NK-92 (cell line): ENCODE results near the gene FBLN2.
"Not testable (repeated sequence)": the region's sequence is repeated elsewhere in the genome, so short reads cannot be mapped to it uniquely, and the experiment has no call there.

Source experiments
- DNase-seq: peaks from one replicate; lab custom pipeline; 2025; ENCODE audit not compliant: unreplicated experiment; lab: John Stamatoyannopoulos, UW

Gene FBLN2

DNA sequence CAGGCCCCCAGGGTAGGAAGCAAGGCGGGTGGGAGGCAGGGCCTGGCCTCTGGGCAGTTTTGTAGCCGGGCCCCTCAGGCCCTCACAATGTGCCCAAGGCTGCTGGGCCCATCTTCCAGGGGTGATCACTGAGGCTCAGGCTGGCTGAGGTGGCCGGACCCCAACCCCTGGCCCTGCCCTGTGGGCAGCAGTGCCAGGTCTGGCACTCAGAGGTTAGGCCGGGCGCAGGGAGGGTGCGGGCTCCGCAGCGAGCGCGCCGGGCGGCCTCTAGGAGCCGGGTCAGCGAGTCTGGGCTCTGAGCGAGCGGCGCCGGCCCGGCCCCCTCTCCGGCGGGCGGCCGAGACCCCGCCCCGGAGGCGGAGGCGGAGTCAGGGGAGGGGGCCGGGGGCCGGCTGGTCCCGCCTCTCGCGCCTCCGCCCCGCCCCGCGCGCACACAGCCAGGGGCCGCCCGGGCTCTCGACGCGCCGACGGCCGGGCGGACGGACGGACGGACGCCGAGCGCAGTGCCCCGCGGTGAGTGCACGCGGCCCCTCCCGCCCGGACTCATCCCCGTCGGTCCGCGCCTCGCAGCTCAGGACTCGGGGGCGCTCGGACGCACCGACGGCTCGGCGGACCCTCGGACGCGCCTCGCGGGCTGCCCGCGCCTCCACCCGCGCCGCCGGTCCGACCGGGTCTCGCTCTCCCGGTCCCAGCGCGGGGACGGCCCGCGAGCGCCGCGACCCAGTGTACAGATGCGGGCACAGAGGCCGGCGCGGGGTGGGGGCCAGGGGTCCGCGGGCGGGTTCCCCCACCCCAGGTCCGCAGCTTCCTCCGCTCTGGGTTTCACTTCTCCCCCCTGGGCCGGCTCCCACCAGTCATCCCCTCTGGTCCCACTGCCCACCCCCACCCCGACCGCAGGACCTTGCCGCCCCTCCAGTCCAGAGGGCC is at the start of gene FBLN2:
Gene FBLN2 (plus strand): TSS at position 430 of the 927 bp plus-strand sequence. CDS start 21,231 bp downstream, outside the sequence.
- DNase-seq = no peak

DNA sequence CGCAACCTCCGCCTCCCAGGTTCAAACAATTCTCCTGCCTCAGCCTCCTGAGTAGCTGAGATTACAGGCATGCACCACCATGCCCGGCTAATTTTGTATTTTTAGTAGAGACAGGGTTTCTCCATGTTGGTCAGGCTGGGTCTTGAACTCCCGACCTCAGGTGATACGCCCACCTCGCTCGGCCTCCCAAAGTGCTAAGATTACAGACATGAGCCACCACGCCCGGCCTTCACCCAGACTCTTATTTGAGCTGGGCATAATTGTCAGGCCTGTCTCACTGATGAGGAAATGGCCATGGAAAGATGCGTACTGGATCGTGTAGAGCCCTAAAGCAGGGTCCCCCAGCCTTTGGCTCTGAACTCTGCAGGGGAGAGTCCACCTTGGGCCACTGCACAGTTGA is 49.7 kb upstream of the FBLN2 start:
- DNase-seq = not testable (repeated sequence)

DNA sequence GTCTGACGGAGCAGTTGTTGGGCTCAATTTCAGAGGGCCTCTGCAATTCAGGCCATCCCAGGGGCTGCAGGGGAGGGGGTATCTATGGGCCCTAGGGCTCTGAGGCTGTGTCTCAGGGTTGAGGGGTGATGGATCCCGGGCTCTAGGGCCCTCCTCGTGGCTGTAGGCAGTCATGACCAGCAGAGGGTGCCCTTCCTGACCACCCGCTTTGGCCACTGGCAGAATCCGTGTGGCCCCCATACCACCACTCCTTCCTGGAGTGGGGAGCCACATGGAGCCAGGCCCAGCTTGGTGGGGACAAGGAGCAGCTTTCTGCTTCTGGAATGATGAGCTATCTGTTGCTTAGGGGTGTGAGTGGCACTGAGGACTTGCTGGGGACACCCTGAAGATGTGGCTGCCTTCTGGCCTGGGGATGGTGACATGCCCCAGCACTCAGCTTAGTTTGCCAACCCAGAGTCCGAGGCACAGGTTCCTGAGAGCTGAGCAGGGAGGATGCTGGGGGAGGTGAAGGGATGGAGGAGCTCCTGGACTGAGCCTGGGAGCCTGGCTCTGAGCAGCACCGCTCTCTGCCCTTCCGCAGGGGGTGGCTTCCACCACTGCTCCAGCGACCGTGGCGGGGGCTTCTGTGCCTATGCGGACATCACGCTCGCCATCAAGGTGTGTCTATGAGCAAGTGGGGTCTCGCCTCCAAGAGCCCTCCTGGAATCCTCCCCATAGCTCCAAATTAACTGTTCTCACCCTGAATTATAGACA is 48.6 kb upstream of the FBLN2 start:
- no peak for DNase-seq

DNA sequence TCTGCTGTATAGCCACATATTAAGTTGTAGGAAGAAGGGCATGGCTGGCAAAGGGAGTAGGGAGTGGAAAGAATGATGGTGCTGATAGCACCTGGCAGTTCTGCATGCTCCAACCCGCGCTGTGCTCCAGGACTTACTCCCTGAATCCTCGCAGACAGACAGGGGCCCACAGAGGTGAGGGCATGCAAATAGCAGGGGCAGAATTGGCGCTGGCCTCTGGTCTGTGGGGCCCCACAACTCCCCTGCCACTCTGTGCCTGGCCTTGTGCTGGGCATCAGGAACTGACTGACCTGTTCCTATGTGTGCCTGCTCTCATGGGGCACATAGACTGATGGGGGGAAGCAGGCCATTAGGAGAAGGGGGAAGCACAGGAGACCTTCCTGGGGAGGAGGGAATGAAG is 47.9 kb upstream of the FBLN2 start:
- DNase-seq = no peak

DNA sequence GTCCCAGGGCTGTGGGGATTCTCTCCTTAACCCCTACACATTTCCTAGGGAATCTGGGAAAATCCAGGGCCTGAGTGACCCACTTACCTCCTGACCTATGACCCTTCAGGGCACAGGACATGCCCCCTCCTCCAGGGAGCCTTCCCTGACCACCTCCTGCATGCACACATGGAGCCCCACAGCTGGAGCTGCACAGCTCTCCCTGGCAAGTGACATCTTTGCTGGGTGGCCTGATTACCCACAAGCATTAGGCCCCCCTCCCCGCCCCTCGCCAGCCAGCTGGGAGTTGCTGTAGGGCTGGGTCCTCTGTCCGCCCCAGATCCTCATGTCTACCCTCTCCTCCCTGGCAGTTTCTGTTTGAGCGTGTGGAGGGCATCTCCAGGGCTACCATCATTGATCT is 47.4 kb upstream of the FBLN2 start:
- no peak for DNase-seq

DNA sequence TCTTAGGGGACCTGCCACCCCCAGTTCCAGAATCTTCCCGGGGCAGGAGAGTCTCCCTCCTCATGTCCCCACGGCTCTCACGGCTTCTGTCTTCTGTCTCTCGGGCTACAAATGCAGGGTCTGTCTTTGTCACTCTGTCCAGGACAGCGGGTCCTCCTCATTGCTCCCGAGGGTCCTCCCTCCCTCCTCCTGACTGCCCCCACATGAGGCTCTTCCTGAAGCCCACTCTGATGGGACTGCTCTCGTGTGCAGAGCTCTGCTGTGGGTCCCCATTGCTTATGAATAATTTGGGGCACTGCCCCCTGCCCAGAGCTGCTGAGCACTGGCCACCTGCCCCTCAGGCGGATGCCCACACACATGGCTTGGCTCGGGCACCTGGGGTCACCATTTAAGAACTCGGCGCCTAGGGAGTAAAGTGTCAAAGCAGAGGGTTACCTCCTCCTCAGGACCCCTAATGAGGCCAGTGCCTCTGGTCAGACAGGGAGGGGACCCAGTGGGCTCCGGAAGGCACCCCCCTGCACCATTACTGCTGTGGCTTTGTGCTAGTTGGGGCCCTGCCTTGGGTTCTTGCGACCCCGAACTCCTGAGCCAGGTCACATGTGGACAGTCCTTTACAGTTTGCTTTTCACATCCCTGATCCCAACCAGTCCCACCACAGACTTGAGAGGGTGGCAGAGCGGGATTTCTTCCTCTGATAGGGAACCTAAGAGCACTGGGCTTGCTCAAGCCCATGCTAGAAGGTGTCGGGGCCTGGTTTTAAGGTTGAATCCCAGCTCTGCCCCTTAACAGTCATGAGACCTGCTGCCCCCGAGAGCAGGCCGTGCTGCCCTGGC is 46.8 kb upstream of the FBLN2 start:
- DNase-seq = no peak

DNA sequence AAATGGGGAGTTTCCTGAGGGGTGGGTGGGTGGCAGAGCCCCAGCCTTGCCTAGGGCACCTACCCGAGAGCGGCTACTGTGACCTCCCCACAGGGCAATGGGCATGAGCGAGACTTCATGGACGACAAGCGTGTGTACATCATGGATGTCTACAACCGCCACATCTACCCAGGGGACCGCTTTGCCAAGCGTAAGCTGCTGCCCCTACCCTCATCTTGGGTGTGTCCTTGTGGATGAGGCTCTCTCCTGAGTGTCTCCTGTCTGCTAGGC is 46.2 kb upstream of the FBLN2 start:
- DNase-seq = no peak

DNA sequence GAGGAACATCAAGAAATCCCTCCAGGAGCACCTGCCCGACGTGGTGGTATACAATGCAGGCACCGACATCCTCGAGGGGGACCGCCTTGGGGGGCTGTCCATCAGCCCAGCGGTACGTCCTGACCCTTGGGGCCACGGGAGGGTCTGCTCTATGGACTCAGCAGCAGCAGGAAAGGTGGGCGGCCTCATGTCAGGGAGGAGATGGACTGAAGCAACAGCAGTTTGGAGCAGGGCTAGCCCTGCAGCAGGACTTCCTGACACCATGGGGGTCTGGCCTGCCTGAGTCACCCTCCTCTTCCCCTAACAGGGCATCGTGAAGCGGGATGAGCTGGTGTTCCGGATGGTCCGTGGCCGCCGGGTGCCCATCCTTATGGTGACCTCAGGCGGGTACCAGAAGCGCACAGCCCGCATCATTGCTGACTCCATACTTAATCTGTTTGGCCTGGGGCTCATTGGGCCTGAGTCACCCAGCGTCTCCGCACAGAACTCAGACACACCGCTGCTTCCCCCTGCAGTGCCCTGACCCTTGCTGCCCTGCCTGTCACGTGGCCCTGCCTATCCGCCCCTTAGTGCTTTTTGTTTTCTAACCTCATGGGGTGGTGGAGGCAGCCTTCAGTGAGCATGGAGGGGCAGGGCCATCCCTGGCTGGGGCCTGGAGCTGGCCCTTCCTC is 44.6 kb upstream of the FBLN2 start:
- no peak for DNase-seq

DNA sequence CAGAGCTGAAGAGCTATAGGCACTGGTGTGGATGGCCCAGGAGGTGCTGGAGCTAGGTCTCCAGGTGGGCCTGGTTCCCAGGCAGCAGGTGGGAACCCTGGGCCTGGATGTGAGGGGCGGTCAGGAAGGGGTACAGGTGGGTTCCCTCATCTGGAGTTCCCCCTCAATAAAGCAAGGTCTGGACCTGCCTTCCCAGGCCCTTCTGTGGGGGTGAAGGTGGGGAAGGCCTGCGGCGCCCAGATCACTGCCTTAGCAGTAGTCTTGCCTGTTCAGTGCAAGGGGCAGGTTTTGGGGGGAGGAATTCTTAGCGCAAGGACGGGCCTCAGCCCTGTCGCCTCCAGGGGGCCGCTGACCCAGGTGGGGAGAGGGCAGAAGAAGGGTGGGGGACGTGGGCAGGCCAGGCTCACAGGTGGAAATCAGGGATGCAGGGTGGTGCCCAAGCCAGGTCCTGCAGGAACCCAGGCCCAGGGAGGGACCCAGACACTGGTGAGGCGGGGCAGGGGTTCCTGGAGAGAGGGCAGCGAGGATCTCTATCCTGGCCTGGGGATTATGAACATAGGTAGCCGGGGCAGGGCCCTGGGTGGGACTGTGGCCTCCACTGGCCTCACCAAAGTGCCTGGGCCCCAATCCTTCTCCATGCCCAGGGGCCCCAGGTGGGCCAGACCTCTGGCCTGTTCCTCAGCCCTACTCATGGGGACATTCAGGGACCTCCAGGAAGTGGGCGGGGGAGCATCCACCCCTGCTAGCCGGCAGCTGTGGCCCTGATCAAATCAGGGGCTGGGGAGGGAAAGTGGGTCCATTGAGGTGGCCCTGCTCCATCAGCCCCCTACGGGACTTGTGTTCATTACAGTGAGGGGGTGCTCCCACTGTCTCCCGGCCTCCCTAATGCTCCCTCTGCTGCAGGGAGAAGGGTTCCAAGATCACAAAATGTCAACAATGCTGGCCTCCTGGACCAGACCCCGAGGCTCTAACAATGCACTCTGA is 43.5 kb upstream of the FBLN2 start:
- no peak for DNase-seq

DNA sequence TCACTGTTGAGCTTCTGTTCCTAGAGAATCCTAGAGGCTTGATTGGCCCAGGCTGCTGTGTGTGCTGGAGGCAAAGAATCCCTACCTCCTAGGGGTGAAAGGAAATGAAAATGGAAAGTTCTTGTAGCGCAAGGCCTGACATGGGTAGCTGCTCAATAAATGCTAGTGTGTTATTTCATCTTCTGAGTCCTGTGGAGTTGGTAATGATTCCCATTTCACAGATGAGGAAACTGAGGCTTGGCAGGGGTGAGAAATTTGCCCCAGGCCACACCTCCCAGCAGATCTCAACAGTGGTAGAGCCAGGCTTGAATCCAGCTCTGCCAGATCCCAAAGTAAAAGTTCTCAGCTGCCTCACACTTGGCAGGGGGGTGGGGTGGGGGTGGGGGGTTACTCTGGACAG is 42.7 kb upstream of the FBLN2 start:
- no peak for DNase-seq

DNA sequence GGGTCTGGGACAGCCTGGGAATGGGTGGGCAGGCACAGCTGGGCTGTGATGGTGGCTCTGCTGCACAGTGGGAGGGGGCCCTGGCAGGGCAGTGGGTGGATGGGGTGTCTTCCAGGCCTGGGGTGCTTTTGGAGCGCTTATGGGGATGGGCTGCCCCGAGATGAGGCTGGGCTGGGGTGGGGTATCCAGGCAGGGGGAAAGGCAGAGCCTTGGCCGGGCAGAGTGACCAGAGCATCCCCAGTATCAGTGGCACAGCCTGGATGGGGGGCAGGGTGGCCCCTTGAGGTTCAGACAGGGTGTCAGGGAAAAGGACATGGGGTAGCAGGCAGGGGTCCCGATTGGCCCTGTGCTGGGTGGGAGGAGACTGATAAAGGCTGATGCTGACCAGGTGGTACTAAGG is 42.2 kb upstream of the FBLN2 start:
- DNase-seq = no peak

DNA sequence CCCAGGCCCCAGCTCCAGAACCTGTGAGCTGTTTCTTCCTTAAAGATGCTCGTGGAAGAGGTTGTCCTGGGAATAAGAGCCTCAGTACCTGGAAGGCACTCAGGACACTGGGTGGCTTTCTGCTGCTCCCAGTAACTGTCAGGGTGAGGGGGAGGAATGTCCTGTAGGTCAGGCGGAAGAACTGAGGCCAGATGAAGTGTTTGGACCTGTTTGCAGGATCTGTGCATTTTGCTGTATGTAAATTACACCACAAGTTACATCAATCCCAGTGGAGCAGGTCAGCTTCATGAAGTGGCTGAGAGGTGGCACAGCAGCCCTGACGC is 41.7 kb upstream of the FBLN2 start:
- DNase-seq = no peak

DNA sequence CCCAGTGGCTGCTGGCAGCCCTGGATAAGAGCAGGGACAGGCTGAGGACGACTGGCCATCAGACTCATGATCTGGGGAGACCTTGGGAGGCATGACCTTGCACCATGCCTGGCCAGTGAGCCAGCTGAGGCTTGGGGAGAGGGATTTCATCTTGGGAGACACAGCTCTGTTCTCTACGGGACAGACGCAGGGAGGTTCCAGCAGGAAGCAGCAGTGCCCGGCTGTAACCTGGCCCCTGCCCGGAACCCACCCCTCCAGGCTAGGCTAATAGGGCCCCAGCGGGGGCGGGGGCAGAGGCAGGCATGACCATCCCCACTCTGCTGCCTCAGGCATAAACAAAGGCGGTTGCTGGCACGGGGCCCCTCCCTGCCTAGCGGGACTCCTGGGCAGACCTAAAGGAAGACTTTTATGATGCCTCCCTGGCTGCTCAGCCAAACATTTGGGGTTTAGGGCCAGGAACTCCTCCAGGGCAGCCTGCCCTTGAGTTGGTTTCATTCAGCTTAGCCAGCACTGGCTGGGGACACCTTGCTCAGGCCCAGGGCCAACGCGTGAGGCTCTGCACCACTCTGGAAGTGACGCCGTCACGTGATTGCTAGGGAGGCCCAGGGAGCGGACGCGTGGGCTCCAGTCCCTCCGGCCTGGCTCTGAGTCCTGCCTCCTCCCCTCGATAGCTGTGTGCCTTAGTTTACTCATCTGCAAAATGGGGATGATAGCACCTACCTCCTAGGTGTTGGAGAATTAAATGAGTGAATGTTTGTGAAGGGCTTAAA is 41.2 kb upstream of the FBLN2 start:
- no peak for DNase-seq

DNA sequence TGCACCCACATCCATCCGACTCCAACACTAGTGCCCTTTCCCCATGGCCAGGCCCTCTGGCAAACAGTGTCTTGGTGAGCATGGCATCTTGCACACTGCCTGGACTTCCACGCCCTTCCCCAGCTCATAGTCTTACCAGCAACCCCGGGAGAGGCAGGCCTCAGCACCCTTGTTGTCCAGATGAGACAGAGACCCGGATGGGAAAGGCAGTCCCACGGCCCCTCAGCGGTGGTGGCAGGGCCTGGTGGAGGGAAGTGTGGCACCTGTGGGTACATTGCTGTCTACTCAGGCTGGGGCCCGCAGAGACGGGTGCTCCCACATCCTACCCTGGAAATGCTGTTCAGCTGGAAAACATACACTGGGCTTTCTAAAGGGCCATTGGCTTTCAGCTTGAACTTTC is 40.4 kb upstream of the FBLN2 start:
- DNase-seq = no peak

DNA sequence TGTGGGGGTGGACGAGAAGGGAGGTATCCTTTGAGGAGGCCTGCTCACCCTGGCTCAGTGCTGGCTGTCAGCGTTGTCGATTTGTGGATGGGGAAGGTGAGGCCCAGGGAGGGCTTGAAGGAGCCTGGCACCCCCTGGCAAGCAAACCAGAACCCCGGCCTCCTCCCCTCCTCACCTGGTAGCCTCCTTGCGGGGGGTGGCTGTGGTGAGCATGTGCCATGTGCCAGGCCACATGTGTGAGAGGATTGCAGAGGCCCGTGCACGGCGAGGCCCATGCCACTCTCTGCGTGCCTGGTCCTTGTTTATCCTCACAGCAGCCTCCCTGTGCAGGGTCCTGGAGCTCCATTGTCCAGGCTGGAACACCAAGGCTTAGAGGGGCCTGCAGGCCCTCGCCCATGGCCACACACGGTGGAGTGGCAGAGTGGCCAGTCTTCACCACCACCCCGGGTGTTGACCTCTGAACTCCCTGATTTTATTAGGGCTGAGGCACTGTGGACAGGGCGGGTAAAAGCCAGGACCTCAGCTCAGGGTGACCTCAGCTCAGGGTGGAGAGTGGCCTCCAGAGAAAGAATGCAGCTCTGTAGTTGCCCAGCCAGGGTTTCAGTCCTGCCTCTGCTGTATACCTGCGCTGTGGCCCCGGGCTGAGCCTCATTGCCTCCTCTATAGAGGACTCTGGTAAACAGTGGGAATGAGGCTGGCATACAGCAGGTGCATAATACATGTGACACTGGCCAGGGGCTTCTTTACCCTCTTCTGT is 39.7 kb upstream of the FBLN2 start:
- DNase-seq = no peak

DNA sequence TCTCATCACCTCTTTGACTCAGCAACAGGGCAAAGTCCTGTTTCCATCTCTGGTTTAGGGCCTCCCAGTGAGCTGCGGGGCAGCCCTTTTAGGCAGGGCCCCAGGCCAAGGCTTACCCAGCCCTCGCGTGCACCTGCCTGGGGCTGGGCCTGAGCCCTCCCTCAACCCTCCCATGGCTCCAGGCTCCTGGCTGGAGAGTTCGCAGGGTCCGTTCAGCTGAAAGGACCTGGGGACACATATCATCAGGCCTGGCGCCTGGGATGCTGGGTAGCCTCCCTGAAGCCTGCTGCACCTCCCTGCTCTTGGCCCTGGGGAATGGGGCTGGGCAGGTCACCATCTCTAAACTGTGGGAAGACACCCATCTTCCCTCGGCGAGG is 39.1 kb upstream of the FBLN2 start:
- DNase-seq = no peak

DNA sequence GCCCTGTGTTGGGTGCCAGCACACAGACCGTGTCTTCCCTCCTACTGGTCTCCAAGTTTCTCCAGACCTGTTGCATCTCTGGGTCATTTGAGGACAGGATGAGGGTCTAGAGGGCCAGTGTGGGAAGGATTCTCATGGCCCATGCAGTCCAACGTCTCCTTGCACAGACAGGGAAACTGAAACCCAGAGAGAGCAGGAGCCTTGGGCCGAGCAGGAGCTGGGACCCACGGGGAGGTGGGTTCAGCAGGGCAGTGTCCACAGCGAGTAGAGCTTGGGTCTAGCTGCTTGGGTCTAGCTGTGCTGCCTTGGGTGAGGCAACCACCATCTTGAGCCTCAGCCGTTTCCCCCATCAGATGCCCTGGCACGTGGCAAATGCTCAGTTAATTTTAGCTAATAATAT is 36.5 kb upstream of the FBLN2 start:
- DNase-seq = no peak

DNA sequence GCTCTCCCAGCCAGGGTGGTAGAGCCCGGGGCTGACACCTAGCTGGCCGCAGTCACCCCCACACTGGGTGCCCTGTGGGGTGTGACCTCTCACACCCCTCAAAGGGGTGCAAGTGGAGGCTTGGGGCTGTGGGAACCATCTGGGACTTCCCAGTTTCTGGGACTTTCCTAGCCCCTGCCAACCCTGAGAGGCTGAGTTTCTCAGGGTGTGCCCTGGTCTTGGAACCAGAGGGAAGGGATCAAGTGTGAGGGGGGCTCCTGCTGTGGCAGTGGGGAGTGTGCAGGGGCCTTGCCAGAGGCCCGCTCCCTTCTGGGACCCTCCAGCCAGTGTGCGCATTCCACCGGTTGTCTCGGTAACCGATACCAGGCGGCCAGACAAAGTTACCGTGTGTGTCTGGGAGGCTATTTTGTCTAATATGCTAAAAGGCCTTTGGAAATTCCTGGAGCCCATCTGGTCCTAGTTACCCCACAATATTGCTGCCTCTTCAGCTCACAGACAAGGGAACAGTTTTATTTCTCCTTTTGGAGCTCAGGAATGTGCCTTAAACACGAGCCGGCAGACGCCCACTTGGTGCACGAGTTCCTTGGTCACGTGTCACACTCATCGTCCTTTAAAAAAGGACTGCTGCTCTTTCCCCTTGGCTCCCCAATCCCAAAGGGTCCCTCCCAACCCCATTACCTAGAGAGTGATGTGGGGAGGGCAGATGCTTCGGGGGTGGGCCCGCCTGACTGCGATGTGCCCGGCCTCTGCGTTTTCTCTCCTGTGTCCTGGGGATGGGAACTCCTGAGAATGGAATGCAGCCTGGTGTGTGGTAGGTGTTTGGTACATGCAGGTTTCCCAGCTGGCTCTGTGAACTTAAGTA is 35.6 kb upstream of the FBLN2 start:
- DNase-seq = no peak
